ENCODE results near the gene LARP4B.

LARP4B gene

GRCh38 chr10:926075-926698 is 5.3 kb downstream of the LARP4B start:
- Mint-ChIP-seq H3K27me3 (ENCODE audit: low read depth) (no peaks in the 10 kb centered on the region), H3K9me3 (no peaks in the 10 kb centered on the region), H3K4me3 (no peak overlapping the region), H3K36me3 (ENCODE audit: low read depth) (peaks cover 14% of the 10 kb centered on the region), H3K4me1 (peaks cover 41% of the 10 kb centered on the region), H3K27ac (peak overlapping the region; percentile 66 to 97 (median 90))
- TF ChIP-seq CTCF (IDR thresholded peaks at IDR 0.05; ENCODE audit: unreplicated experiment in 3 of 3): no peak

- H3K27ac Mint-ChIP-seq: peak overlapping the region in 1 of 3 experiments; percentile 4
- H3K9me3 Mint-ChIP-seq: no peaks in the 10 kb centered on the region
- no peaks in the 10 kb centered on the region for H3K27me3 Mint-ChIP-seq (ENCODE audit: low read depth)
- peaks cover 29% of the 10 kb centered on the region for H3K4me1 Mint-ChIP-seq
- no peak overlapping the region for H3K4me3 Mint-ChIP-seq
- TF ChIP-seq CTCF (IDR thresholded peaks at IDR 0.05; ENCODE audit: unreplicated experiment in 3 of 3): no peak
- H3K36me3 Mint-ChIP-seq (ENCODE audit: low read depth): peaks cover 15% of the 10 kb centered on the region
Measured at GRCh38 chr10:924524-924859, 7.0 kb downstream of the LARP4B start.

GRCh38 chr10:923844-924523 is 7.5 kb downstream of the LARP4B start:
- TF ChIP-seq CTCF (IDR thresholded peaks at IDR 0.05; ENCODE audit: unreplicated experiment in 3 of 3): no peak
- H3K27ac Mint-ChIP-seq: peak overlapping the region in 1 of 3 experiments; percentile 4
- H3K4me3 Mint-ChIP-seq: no peak overlapping the region
- peaks cover 25% of the 10 kb centered on the region for H3K4me1 Mint-ChIP-seq
- H3K36me3 Mint-ChIP-seq (ENCODE audit: low read depth): peaks cover 15% of the 10 kb centered on the region
- no peaks in the 10 kb centered on the region for H3K9me3 Mint-ChIP-seq
- no peaks in the 10 kb centered on the region for H3K27me3 Mint-ChIP-seq (ENCODE audit: low read depth)

GRCh38 chr10:921471-922414 is 9.8 kb downstream of the LARP4B start:
- no peak for TF ChIP-seq CTCF (IDR thresholded peaks at IDR 0.05; ENCODE audit: unreplicated experiment in 3 of 3)
- peak overlapping the region in 2 of 3 experiments; percentile 58 to 62 for H3K27ac Mint-ChIP-seq
- no peak overlapping the region for H3K4me3 Mint-ChIP-seq
- H3K36me3 Mint-ChIP-seq (ENCODE audit: low read depth): peaks cover 27% of the 10 kb centered on the region
- H3K4me1 Mint-ChIP-seq: peaks cover 15% of the 10 kb centered on the region
- H3K27me3 Mint-ChIP-seq (ENCODE audit: low read depth): no peaks in the 10 kb centered on the region
- H3K9me3 Mint-ChIP-seq: peaks cover 2% of the 10 kb centered on the region

GRCh38 chr10:920450-920849 is 11.1 kb downstream of the LARP4B start:
- peaks cover 2% of the 10 kb centered on the region for H3K9me3 Mint-ChIP-seq
- H3K27ac Mint-ChIP-seq: no peak overlapping the region
- no peaks in the 10 kb centered on the region for H3K27me3 Mint-ChIP-seq (ENCODE audit: low read depth)
- no peak overlapping the region for H3K4me3 Mint-ChIP-seq
- H3K4me1 Mint-ChIP-seq: peaks cover 8% of the 10 kb centered on the region
- TF ChIP-seq CTCF (IDR thresholded peaks at IDR 0.05; ENCODE audit: unreplicated experiment in 3 of 3): no peak
- peaks cover 28% of the 10 kb centered on the region for H3K36me3 Mint-ChIP-seq (ENCODE audit: low read depth)
